HUES48 (cell line): ENCODE measurements around the gene PNPLA7.

Experiments
- H3K27ac ChIP-seq: one replicate; pipeline ENCODE4 v1.7.0; 2013; ENCODE audit warnings: low read depth, low read length, inconsistent platforms
- H3K27me3 ChIP-seq: 2 replicates; pipeline ENCODE4 v1.6.1; 2013; ENCODE audit warnings: mild to moderate bottlenecking, low read length; ENCODE audit not compliant: control insufficient read depth, insufficient read depth
- H3K36me3 ChIP-seq: 2 replicates; pipeline ENCODE4 v1.6.1; 2013; ENCODE audit warnings: low read length; ENCODE audit not compliant: control insufficient read depth, insufficient read depth
- H3K4me1 ChIP-seq: 2 replicates; pipeline ENCODE4 v1.6.1; 2013; ENCODE audit warnings: mild to moderate bottlenecking, low read length; ENCODE audit not compliant: control insufficient read depth, insufficient read depth
- H3K4me3 ChIP-seq: 2 replicates; pipeline ENCODE4 v1.5.1; 2013; ENCODE audit warnings: mild to moderate bottlenecking, low read depth, low read length
- H3K9ac ChIP-seq: 2 replicates; pipeline ENCODE4 v1.6.1; 2013; ENCODE audit warnings: mild to moderate bottlenecking, low read depth, low read length, moderate library complexity
- H3K9me3 ChIP-seq: 2 replicates; pipeline ENCODE4 v1.6.1; 2013; ENCODE audit warnings: low read length; ENCODE audit not compliant: control insufficient read depth, insufficient read depth

PNPLA7 gene

DNA sequence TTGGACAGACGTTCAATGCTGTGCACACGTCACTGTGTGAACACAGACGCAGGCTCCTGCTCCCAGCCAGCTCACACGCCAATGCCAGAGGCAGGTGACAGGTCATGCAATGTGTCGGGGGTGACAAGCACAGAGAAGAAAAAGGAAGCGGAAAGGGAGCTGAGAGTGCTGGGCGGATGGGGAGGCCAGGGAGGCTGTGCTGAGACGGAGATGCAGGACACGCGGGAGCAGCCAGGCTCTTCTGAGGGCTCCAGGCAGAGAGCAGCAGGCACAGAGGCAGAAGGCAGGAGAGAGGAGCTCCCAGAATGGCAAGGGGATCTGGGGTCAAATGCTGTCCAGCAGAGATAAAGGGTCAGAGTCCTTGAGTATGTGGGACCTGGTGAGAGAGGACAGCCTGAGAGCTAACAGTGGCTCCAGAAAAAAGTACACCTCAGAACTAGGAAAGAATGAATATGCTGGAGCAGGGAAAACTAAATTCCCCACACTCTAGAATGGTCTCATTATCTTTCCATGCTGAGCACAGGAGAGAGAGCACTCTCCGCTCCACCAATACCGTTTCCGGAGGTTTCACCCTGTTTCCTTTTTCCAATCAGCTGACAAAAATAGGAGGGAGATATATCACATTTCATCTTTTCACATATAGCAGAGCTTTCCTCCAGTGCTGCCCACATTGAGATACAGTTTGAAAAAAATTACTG is 58.3 kb downstream of the PNPLA7 start:
- Histone ChIP-seq H3K9ac (no peak overlapping the region), H3K27ac (no peak overlapping the region), H3K9me3 (no peaks in the 10 kb centered on the region), H3K36me3 (no peaks in the 10 kb centered on the region), H3K4me3 (no peak overlapping the region), H3K4me1 (no peaks in the 10 kb centered on the region), H3K27me3 (no peaks in the 10 kb centered on the region)

DNA sequence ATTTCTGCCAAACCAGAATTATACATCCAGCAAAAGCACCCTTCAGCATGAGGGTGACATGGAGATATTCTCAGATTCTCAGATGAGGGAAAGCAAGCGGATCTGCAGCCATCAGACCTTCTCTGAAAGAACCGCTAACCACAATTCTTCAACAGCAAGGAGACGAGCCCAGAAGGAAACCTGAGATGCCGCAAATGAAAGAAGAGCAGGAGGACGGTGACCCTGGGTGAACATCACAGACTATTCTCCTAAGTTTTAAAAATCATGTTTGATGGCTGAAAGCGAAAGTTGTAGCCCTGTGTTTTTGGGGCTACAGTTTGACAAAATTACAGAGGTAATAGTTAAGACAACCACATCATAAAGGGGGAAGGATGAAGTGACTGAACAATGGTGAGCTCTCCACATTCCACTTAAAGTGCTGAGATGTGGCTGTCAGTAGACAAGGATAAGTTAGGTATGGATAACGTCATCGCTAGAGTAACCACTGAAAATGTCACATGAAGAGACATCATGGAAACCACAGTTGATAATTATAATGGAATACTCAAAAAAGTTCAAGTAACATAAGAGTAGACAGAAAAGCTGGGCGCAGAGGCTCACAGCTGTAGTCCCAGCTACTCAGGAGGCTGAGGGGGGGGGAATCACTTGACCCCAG is 59.5 kb downstream of the PNPLA7 start:
- Histone ChIP-seq H3K36me3 (no peaks in the 10 kb centered on the region), H3K9me3 (no peaks in the 10 kb centered on the region), H3K4me1 (no peaks in the 10 kb centered on the region), H3K27ac (no peak overlapping the region), H3K27me3 (no peaks in the 10 kb centered on the region), H3K4me3 (no peak overlapping the region), H3K9ac (no peak overlapping the region)

DNA sequence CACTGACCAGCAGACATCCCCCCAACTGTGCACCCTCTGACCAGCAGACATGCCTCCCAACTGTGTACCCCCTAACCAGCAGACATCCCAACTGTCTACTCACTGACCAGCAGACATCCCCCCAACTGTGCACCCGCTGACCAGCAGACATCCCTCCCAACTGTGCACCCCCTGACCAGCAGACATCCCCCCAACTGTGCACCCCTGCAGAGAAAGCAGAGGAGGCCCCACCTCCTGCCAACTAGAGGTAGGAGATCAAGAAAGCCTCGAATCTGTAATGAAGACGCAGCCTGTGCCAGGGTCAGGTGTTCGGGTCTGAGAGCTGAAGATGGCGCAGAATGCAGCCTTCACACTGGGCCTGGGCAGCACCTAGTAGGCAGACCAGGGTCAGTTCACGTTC is 61.3 kb downstream of the PNPLA7 start:
- Histone ChIP-seq H3K9me3 (no peaks in the 10 kb centered on the region), H3K27ac (no peak overlapping the region), H3K9ac (no peak overlapping the region), H3K4me1 (no peaks in the 10 kb centered on the region), H3K27me3 (no peaks in the 10 kb centered on the region), H3K36me3 (no peaks in the 10 kb centered on the region), H3K4me3 (no peak overlapping the region)

DNA sequence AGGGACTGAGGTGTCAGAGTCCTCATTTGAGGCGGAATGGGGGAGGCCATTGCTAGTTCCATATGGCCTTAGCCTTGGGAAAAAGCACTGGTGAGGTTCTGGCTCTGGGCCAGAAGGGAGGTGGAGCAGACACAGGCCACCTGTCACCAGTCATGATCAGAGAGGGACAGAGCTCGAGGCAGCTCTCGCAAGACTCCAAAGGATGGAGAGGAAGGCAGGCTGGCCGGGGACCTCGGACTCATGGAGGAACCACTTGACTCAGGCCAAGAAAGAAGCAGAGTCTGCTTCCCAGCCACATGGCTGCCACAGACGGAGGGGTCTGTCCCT is 61.9 kb downstream of the PNPLA7 start:
- Histone ChIP-seq H3K9me3 (no peaks in the 10 kb centered on the region), H3K27me3 (no peaks in the 10 kb centered on the region), H3K9ac (no peak overlapping the region), H3K4me1 (no peaks in the 10 kb centered on the region), H3K36me3 (no peaks in the 10 kb centered on the region), H3K27ac (no peak overlapping the region), H3K4me3 (no peak overlapping the region)

DNA sequence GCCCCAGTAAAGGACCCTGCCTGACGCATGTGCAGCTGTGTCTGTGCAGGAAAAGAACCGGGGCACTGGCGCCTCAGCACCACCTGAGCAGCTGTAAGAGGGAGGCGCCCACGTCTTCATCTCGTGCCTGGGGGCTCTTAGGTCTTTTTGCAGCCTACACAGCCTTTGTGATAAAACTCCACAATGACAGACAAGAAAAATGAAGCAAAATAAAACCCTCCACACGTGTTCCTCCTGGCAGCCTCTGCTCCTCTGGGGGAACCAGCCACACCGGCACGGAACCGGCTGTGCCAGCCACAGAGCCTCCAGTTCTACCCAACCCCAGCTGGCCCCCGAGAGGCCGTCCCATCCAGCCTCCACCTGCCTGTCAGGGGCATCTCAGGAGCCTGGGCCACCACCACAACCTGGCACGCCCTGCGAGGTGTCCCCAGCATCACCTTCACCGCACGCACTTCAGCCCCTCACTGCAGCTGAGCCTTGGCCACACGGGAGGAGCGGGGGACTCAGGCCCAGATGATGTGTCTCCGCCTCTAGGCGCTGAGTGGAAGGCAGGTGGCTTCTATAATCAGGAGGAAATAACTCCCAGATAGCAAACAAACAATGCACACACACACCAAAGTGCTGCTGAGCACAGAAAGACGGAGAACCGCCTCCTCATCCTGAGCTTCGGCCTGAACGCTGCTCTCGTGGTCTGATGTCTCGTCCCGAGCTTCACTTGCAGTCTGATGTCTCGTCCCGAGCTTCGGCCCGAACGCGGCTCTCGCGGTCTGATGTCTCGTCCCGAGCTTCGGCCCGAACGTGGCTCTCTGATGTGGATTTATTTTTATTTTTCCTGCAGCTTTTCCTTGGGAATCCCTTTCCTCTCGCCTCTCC is 62.5 kb downstream of the PNPLA7 start:
- H3K36me3 ChIP-seq, result no peaks in the 10 kb centered on the region
- H3K4me1 ChIP-seq, result no peaks in the 10 kb centered on the region
- no peak overlapping the region for H3K4me3 ChIP-seq
- no peak overlapping the region for H3K9ac ChIP-seq
- H3K9me3 ChIP-seq, result no peaks in the 10 kb centered on the region
- no peak overlapping the region for H3K27ac ChIP-seq
- no peaks in the 10 kb centered on the region for H3K27me3 ChIP-seq

DNA sequence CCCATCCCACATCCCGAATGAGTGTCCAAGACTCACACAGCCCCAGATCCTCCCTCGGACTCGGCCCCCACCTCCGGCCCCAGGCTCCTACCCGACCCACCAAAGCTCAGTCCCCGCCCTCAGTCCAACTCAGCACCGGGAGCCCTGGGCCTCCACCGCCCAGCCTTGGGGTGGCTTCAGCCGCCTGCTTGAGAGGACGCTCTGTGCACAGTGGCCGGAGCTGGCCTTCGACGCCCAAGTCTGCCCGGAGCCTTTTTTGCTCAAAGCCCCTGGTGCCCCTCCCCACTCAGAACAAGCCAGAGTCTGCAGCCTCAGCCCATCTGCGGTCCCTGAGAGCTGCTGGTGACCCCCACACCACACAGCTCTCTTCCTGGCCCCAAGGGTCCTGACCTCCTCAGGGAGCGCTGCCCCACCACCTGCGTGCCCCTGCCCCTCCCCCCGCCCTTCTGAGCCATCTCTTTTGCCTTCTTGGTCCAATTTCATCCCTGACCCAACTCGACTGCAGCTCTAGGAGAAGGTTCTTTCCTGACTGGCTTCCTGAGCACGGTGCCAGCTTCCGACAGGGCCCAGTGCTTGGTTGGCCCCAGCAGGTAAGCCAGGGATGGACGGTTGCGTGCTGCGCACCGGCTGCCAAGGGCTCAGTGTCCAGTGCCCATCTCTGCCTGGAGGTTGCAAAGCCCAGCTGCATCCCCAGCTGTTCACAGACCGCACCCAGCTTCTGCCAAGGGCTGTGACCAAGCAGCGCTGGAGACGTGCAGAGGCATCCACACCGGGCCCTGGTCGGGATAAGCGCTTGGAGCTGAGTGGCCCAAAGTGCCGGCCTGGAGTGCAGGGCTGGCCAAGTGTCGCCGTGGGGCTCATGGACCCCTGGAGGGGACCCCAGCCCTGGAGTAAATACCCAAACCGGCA is 63.4 kb downstream of the PNPLA7 start:
- H3K27ac ChIP-seq, result no peak overlapping the region
- H3K27me3 ChIP-seq, result no peaks in the 10 kb centered on the region
- no peak overlapping the region for H3K9ac ChIP-seq
- H3K4me3 ChIP-seq, result no peak overlapping the region
- no peaks in the 10 kb centered on the region for H3K4me1 ChIP-seq
- no peaks in the 10 kb centered on the region for H3K36me3 ChIP-seq
- no peaks in the 10 kb centered on the region for H3K9me3 ChIP-seq

DNA sequence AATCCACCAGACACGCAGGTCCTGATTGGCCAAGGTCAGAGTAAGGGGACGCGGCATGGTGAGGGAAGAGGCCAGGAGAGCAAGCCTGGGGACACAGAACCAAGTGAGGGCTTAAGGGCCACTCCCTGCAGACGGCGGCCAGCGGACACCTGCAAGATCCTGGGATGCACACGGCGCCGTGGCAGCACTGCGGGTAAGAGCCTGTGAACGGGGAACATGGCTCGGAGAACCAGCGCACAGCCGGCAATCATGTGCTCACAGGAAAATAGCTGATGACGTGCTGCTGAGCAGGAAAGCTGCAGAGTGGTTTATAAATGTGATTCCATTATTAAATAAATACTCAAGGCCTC is 64.1 kb downstream of the PNPLA7 start:
- Histone ChIP-seq H3K36me3 (no peaks in the 10 kb centered on the region), H3K4me3 (no peak overlapping the region), H3K27me3 (no peaks in the 10 kb centered on the region), H3K4me1 (no peaks in the 10 kb centered on the region), H3K9me3 (no peaks in the 10 kb centered on the region), H3K27ac (no peak overlapping the region), H3K9ac (no peak overlapping the region)

DNA sequence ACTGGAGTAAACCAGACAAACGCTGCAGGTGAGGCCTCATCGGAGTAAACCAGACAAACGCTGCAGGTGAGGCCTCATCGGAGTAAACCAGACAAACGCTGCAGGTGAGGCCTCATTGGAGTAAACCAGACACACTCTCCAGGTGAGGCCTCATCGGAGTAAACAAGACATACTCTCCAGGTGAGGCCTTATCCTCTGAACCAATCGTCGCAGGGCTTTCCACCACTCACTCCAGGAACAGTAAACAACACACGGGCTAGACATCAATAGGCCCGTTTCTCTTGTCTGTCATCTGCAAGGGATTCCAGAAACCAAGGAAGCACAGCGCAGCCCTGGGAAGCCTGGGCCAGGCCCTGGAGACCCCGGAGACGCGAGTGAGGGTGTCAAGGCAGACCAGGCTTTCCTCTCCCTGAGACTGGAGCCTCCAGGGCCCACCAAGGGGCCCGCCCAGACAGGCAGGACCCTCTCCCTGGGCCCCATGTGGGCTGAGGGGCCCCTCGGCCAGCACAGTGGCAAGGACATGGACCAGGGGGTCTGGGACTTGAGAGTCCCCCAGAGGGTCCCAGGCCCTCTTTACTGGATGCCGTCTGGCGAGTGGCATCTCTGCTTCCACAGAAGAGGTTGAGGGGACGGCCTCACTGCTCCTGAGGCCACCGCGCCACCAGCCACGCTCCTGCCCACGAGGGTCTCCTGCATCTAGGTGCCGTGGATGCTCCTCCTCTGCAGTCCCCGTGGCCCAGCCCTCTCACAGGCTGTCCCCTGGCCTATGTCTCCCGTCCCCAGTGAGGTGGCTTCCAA is 64.7 kb downstream of the PNPLA7 start:
- Histone ChIP-seq H3K4me3 (no peak overlapping the region), H3K27ac (no peak overlapping the region), H3K9me3 (no peaks in the 10 kb centered on the region), H3K27me3 (no peaks in the 10 kb centered on the region), H3K36me3 (no peaks in the 10 kb centered on the region), H3K4me1 (no peaks in the 10 kb centered on the region), H3K9ac (no peak overlapping the region)

DNA sequence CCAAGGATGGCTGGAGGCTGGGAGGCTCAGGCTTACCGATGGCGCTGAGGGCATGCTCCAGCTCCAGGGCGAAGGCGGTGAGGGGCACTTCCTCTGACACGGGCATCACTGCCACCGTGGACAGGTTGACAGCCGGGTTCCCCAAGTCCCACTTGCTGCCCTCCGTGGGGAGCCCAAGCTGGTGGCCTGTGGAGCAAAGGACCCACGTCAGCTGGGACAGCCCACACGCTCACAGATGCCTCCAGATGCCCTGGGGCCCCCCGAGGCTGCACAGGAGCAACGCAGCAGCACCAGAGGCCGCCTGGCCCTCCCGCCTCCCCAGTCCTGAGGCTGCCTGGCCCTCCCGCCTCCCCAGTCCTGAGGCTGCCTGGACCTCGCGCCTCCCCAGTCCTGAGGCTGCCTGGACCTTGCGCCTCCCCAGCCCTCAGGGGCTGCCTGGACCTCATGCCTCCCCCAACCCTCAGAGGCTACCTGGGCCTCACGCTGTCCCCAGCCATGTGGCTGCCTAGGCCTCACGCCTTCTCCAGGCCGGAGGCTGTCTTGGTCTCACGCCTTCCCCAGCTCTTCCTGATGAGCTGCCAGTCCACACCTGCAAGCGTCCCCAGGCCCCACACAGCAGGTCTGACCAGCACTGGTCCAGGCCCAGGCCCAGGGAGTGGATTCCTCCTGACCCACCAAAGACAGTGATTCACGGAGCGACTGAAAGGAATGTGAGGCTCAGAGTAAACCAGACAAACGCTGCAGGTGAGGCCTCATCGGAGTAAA is 65.5 kb downstream of the PNPLA7 start:
- H3K27me3 ChIP-seq, result no peaks in the 10 kb centered on the region
- no peak overlapping the region for H3K9ac ChIP-seq
- H3K27ac ChIP-seq, result no peak overlapping the region
- no peaks in the 10 kb centered on the region for H3K4me1 ChIP-seq
- H3K36me3 ChIP-seq, result no peaks in the 10 kb centered on the region
- no peak overlapping the region for H3K4me3 ChIP-seq
- H3K9me3 ChIP-seq, result no peaks in the 10 kb centered on the region
